ENCODE results near the gene ZFAND2A. TPM values are rescaled to one million over a fixed set of nuclear protein-coding genes. Genes with fewer than 3 reads are reported as not detected.
A peak's percentile ranks its signal among the peaks of the same experiment; 100 is the strongest.

Gene ZFAND2A
- total RNA-seq, 1 experiment from 2014 or later, result 51.2 TPM

DNA sequence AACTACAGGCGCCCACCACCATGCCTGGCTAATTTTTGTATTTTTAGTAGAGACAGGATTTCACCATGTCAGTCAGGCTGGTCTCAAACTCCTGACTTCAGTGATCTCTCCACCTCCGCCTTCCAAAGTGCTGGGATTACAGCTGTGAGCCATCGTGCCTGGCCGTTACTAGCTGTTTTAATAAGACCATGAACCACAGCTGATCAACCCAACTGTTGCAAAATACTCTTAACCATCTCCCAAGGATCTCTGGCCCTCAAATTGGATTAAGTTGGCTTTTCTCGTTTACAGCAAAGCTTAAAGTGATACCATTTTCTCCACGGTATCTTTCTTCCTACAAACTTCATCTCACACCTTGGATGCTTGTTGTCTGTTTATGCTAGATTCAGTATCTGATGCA, 18.3 kb downstream of the ZFAND2A start:
- Histone ChIP-seq H3K79me2 (ENCODE audit: low read depth) (peaks cover 11% of the 10 kb centered on the region), H3K27ac (no peak overlapping the region), H3K9me3 (ENCODE audit: insufficient read depth, low read depth) (no peaks in the 10 kb centered on the region), H3K4me1 (replicated peaks; ENCODE audit: insufficient read depth) (peaks cover 18% of the 10 kb centered on the region), H3K36me3 (ENCODE audit: low read depth) (no peaks in the 10 kb centered on the region), H3K4me2 (no peak overlapping the region), H3K9me2 (ENCODE audit: insufficient read depth) (no peaks in the 10 kb centered on the region), H3F3A (ENCODE audit: insufficient read depth, low read depth) (peaks cover 26% of the 10 kb centered on the region), H3K4me3 (no peak overlapping the region), H2AFZ (no peak overlapping the region), H3K27me3 (ENCODE audit: insufficient read depth, low read depth) (no peaks in the 10 kb centered on the region), H4K20me1 (ENCODE audit: insufficient read depth) (0 out of 2 replicates have a peak, but pooled peaks cover 6% of the 10 kb centered on the region)
- intact Hi-C loops (cut with micrococcal nuclease; ENCODE audit: unreplicated experiment), result no loop called here
- no peak for TF ChIP-seq EZH2 (IDR thresholded peaks at IDR 0.05; ENCODE audit: low read depth)
- TF ChIP-seq, protein P1, sequence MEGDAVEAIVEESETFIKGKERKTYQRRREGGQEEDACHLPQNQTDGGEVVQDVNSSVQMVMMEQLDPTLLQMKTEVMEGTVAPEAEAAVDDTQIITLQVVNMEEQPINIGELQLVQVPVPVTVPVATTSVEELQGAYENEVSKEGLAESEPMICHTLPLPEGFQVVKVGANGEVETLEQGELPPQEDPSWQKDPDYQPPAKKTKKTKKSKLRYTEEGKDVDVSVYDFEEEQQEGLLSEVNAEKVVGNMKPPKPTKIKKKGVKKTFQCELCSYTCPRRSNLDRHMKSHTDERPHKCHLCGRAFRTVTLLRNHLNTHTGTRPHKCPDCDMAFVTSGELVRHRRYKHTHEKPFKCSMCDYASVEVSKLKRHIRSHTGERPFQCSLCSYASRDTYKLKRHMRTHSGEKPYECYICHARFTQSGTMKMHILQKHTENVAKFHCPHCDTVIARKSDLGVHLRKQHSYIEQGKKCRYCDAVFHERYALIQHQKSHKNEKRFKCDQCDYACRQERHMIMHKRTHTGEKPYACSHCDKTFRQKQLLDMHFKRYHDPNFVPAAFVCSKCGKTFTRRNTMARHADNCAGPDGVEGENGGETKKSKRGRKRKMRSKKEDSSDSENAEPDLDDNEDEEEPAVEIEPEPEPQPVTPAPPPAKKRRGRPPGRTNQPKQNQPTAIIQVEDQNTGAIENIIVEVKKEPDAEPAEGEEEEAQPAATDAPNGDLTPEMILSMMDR (conservative IDR thresholded peaks at IDR 0.05), result no peak
- no TSS peak for BruUV-seq (replicated peaks)
- ChIA-PET POLR2A (ENCODE audit: unreplicated experiment) (no interaction called here), CTCF (no interaction called here)
- DNase-seq, result no peak

DNA sequence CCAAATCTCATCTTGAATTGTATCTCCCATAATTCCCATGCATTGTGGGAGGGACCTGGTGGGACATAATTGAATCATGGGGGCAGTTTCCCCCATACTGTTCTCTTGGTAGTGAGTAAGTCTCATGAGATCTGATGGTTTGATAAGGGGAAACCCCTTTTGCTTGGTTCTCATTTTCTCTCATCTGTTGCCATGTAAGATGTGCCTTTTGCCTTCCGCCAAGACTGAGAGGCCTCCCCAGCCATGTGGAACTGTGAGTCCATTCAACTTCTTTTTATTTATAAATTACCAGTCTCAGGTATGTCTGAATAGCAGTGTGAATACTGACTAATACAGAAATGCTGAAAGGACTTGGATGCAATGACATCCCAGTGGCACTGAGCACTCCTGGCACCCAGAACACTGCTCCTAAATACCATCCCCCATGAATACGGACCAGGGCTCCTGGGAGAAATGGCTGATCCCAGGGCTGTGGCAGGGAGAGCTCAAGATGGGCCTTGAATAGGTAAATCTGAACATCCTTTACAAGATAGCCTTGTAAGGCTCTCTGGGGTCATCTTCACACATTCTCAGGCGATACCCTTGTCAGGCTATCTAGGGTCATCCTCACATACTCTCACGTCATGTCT, 19.4 kb downstream of the ZFAND2A start:
- no peaks in the 10 kb centered on the region for H3K9me2 ChIP-seq (ENCODE audit: insufficient read depth)
- H3K4me3 ChIP-seq, result no peak overlapping the region
- ChIA-PET POLR2A (ENCODE audit: unreplicated experiment) (no interaction called here), CTCF (interaction anchor here (0.7 kb wide), 1 partner anchor 11 kb away, joined by 3 read pairs; no protein-coding TSS in a partner anchor)
- DNase-seq, result no peak
- H3F3A ChIP-seq (ENCODE audit: insufficient read depth, low read depth), result peaks cover 27% of the 10 kb centered on the region
- no peaks in the 10 kb centered on the region for H3K9me3 ChIP-seq (ENCODE audit: insufficient read depth, low read depth)
- H3K4me2 ChIP-seq, result no peak overlapping the region
- 0 out of 2 replicates have a peak, but pooled peaks cover 7% of the 10 kb centered on the region for H4K20me1 ChIP-seq (ENCODE audit: insufficient read depth)
- H3K27ac ChIP-seq, result no peak overlapping the region
- H3K79me2 ChIP-seq (ENCODE audit: low read depth), result peaks cover 13% of the 10 kb centered on the region
- no peaks in the 10 kb centered on the region for H3K36me3 ChIP-seq (ENCODE audit: low read depth)
- H2AFZ ChIP-seq, result no peak overlapping the region
- intact Hi-C loops (cut with micrococcal nuclease; ENCODE audit: unreplicated experiment), result no loop called here
- TF ChIP-seq, protein P1 (conservative IDR thresholded peaks at IDR 0.05), result no peak
- H3K27me3 ChIP-seq (ENCODE audit: insufficient read depth, low read depth), result no peaks in the 10 kb centered on the region
- H3K4me1 ChIP-seq (replicated peaks; ENCODE audit: insufficient read depth), result peaks cover 19% of the 10 kb centered on the region
- no TSS peak for BruUV-seq (replicated peaks)

- Histone ChIP-seq H3K27me3 (ENCODE audit: insufficient read depth, low read depth) (no peaks in the 10 kb centered on the region), H2AFZ (peak overlapping the region; percentile 92), H3K27ac (no peak overlapping the region; the same call in 1 of the 2 replicates), H3K79me2 (ENCODE audit: low read depth) (peaks cover 37% of the 10 kb centered on the region), H3K4me1 (replicated peaks; ENCODE audit: insufficient read depth) (peaks cover 19% of the 10 kb centered on the region), H3K9me3 (ENCODE audit: insufficient read depth, low read depth) (no peaks in the 10 kb centered on the region), H3K36me3 (ENCODE audit: low read depth) (no peaks in the 10 kb centered on the region), H3K9me2 (ENCODE audit: insufficient read depth) (no peaks in the 10 kb centered on the region), H3K4me2 (peak overlapping the region; percentile 98), H3F3A (ENCODE audit: insufficient read depth, low read depth) (peaks cover 27% of the 10 kb centered on the region), H3K4me3 (peak overlapping the region; percentile 74), H4K20me1 (ENCODE audit: insufficient read depth) (peaks cover 15% of the 10 kb centered on the region; the same call in 1 of the 2 replicates)
- DNase-seq, result no peak
- no TSS peak for BruUV-seq (replicated peaks)
- CTCF ChIA-PET, result interaction anchor here (1.2 to 1.3 kb wide), 2 partner anchors 19 to 144 kb away, joined by 5 read pairs; no protein-coding TSS in a partner anchor
- POLR2A ChIA-PET (ENCODE audit: unreplicated experiment), result interaction anchor here (0.6 kb wide), 2 partner anchors 39 to 419 kb away, joined by 7 to 8 read pairs; partner anchors contain the start of gene TMEM184A
- intact Hi-C loops (cut with micrococcal nuclease; ENCODE audit: unreplicated experiment), result loop anchor here (2.0 to 5.0 kb wide), 3 partner anchors 19 to 320 kb away; partner anchors contain the start of genes GPER1 and MICALL2
- TF ChIP-seq EZH2 (IDR thresholded peaks at IDR 0.05; ENCODE audit: low read depth), result no peak
- TF ChIP-seq, protein P1 (conservative IDR thresholded peaks at IDR 0.05), result no peak
Measured at GRCh38 chr7:1137517-1138167, 22.4 kb downstream of the ZFAND2A start.

All from PC-9 (cell line).